Large intestine (tissue), 3 donors: ENCODE results near the gene LOXHD1. TPM values are rescaled to one million over a fixed set of nuclear protein-coding genes. Genes with fewer than 3 reads are reported as not detected.

Source experiments
- DNase-seq, 2 donors: peaks; one replicate each; pipeline versions ENCODE4 v3.0.0 to v3.0.0-alpha.2; 2013
- H3K27ac ChIP-seq: one replicate; pipeline ENCODE4 v1.5.1; 2013; ENCODE audit warnings: low read length
- H3K27me3 ChIP-seq: 2 replicates; pipeline ENCODE4 v1.6.1; 2013; ENCODE audit warnings: low read length; ENCODE audit not compliant: control insufficient read depth, insufficient read depth
- H3K36me3 ChIP-seq: 2 replicates; pipeline ENCODE4 v1.6.1; 2013; ENCODE audit warnings: low read length; ENCODE audit not compliant: control insufficient read depth, insufficient read depth
- H3K4me1 ChIP-seq: one replicate; pipeline ENCODE4 v1.6.1; 2013; ENCODE audit warnings: low read length; ENCODE audit not compliant: control insufficient read depth, insufficient read depth
- H3K4me3 ChIP-seq: one replicate; pipeline ENCODE4 v1.5.1; 2013; ENCODE audit warnings: low read length
- H3K9me3 ChIP-seq: one replicate; pipeline ENCODE4 v1.6.1; 2013; ENCODE audit warnings: mild to moderate bottlenecking, low read depth, low read length, moderate library complexity; ENCODE audit not compliant: control insufficient read depth
- WGBS: methylation state at CpG from one replicate; pipeline ENCODE4 v1.1.5; 2013; ENCODE audit warnings: low lambda C conversion rate; ENCODE audit not compliant: insufficient coverage; 5-methylcytosine and 5-hydroxymethylcytosine counted together
- polyA plus RNA-seq: library from polyadenylated mRNA; unstranded; fragments of 120-200 nt; gene quantifications from one replicate; pipeline ENCODE4 v1.2.1, GENCODE V29; 2013

LOXHD1 gene
- polyA plus RNA-seq, 1 donor, result 0.49 TPM

DNA sequence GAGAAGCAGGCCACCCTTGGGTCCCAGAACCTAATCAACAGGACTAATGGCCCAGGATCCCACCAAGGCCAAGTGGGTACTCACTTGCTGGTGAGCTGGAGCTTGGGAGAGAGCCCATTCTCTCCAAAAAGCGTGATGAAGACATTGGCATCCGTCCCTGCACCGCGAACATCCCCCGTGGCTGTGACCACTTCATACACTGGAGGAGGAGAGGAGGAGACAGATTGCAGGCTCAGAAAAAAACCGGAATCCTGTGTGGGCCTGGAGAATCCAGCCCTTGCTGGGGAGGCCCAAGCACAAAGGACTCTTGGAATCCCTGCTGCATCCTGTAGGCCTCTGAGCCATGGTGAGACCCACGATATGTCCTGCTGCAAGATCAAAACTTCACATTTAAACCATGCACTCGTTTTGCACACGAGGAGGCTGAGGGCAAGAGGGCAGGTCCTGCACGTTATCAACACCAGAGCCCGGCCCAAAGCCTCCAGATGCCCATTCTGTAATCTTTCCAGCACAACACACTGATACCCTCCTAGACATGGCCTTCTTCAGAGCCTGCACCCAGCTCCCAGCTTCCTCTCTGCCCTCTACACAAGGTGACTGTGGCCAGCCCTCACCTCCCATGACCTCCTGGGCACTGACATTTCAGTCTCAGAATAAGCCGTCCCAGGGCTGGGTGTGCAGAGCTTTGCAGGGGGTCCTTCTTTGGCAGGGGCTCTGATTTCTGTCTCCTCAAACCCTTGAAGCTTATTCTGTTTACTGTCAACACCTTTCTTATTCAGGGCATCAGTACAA is 7.8 kb downstream of the LOXHD1 start:
- H3K36me3 ChIP-seq, result no peaks in the 10 kb centered on the region
- DNase-seq, result no peak
- H3K27me3 ChIP-seq, result peaks cover 2% of the 10 kb centered on the region
- no peak overlapping the region for H3K27ac ChIP-seq
- H3K4me3 ChIP-seq, result no peak overlapping the region
- H3K4me1 ChIP-seq, result no peaks in the 10 kb centered on the region
- H3K9me3 ChIP-seq, result no peaks in the 10 kb centered on the region
- no CpG with 5 or more reads among the region's 12 CpGs for WGBS

DNA sequence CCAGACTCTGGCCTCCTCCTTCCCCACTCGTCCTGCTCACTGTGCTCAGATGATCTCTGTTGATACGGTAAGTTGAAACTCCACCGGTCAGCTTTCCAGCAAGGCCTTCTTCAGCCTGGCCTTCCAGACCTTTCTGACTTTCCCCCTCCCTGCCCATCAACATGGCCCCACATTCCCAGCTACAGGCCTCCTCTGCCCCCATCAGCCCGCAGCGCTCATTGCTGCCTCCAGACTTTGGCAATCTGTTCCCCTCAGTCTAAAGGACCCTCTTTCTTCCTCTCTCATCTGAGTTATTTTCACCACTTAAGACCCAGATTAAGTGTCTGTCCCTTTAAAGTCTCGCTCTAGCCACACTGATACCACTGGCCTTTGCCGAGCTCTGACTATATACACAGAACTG is 10.6 kb downstream of the LOXHD1 start:
- H3K27me3 ChIP-seq, result peaks cover 2% of the 10 kb centered on the region
- DNase-seq, result no peak
- H3K9me3 ChIP-seq, result no peaks in the 10 kb centered on the region
- no CpG with 5 or more reads among the region's 7 CpGs for WGBS
- H3K4me3 ChIP-seq, result no peak overlapping the region
- H3K4me1 ChIP-seq, result no peaks in the 10 kb centered on the region
- no peak overlapping the region for H3K27ac ChIP-seq
- no peaks in the 10 kb centered on the region for H3K36me3 ChIP-seq

DNA sequence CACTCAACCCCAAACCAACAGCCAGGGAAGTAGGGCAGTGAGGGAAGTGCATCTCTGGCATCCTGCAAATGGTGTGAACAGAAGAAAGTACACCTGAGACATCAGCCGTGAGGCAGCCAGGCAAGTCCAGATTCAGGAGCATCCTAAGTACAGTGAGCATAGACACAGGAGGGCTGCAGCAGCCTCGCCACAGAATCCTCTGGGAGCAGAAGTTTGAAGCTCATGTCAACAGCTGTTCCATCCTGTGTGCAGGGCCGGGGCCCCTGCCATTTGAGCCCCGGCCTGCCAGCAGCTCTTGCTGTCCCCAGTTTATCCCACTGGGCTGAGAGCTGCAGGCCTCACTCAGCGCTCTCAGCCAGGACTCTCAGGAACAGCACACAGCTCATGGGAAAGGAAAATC is 14.5 kb downstream of the LOXHD1 start:
- H3K36me3 ChIP-seq, result no peaks in the 10 kb centered on the region
- peaks cover 2% of the 10 kb centered on the region for H3K27me3 ChIP-seq
- no peak overlapping the region for H3K27ac ChIP-seq
- no peak for DNase-seq
- WGBS, result no CpG with 5 or more reads among the region's 5 CpGs
- H3K4me1 ChIP-seq, result no peaks in the 10 kb centered on the region
- no peak overlapping the region for H3K4me3 ChIP-seq
- H3K9me3 ChIP-seq, result no peaks in the 10 kb centered on the region

- peaks cover 2% of the 10 kb centered on the region for H3K27me3 ChIP-seq
- H3K27ac ChIP-seq, result no peak overlapping the region
- no peaks in the 10 kb centered on the region for H3K9me3 ChIP-seq
- H3K36me3 ChIP-seq, result no peaks in the 10 kb centered on the region
- WGBS, result no CpG with 5 or more reads among the region's 7 CpGs
- no peak for DNase-seq
- no peaks in the 10 kb centered on the region for H3K4me1 ChIP-seq
- no peak overlapping the region for H3K4me3 ChIP-seq
Measured at GRCh38 chr18:46641917-46642316, 15.1 kb downstream of the LOXHD1 start.

DNA sequence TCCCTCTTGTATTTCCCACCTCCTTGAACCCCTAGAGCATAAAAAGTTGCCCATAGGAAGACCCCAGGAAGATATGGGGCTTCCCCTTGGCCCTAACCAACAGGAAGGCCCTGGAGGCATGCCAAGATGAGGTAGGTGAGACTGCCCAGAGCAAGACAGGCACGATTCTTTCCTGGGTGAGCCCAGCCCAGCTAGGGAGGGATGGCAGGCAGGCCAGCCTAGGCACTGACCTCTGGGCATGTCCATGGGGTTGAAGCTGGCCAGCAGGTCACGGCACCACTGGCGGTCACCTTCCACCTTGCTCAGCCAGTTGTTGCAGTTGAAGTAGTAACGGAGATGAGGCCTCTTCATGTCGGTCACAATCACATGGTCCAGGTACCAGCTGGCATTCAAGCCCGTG is 17.6 kb downstream of the LOXHD1 start:
- H3K4me1 ChIP-seq, result no peaks in the 10 kb centered on the region
- H3K36me3 ChIP-seq, result no peaks in the 10 kb centered on the region
- no peak for DNase-seq
- no peak overlapping the region for H3K4me3 ChIP-seq
- H3K9me3 ChIP-seq, result no peaks in the 10 kb centered on the region
- no peaks in the 10 kb centered on the region for H3K27me3 ChIP-seq
- WGBS, result no CpG with 5 or more reads among the region's 6 CpGs
- no peak overlapping the region for H3K27ac ChIP-seq

DNA sequence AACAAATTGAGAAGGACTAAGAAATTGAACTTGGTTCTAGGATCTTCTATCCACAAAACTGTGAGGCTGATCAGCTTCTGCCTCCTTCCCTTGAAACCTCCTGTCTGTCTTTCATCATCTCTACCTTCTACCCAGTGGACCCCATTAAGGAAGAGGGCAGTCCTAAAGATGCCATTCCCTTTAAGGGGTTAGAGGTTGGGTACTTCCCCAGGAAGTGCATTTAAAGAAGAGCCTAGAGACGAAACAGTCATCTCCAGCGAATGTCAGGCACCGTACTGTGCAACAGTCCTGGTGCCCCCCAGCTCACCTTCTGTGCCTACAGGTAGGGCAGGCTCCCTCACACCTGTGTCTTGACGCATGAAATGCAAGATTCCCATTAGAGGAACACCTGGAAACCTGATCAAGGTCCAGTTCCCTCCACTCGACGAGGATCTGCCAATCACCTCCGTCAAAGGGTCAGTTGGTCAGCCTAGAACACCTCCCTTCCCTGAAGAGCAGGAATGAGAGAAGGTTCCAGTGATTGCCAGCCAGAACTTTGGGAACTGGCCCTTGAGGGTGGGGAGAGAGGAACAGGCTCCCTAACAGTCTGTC is 20.9 kb downstream of the LOXHD1 start:
- Histone ChIP-seq H3K4me3 (no peak overlapping the region), H3K36me3 (no peaks in the 10 kb centered on the region), H3K27me3 (no peaks in the 10 kb centered on the region), H3K27ac (no peak overlapping the region), H3K4me1 (no peaks in the 10 kb centered on the region), H3K9me3 (no peaks in the 10 kb centered on the region)
- DNase-seq, result no peak
- no CpG with 5 or more reads among the region's 7 CpGs for WGBS

GRCh38 chr18:46632401-46633071 is 24.5 kb downstream of the LOXHD1 start:
- Histone ChIP-seq H3K4me3 (no peak overlapping the region), H3K36me3 (no peaks in the 10 kb centered on the region), H3K4me1 (no peaks in the 10 kb centered on the region), H3K27me3 (no peaks in the 10 kb centered on the region), H3K9me3 (no peaks in the 10 kb centered on the region), H3K27ac (no peak overlapping the region)
- WGBS, result no CpG with 5 or more reads among the region's 8 CpGs
- DNase-seq, result no peak

DNA sequence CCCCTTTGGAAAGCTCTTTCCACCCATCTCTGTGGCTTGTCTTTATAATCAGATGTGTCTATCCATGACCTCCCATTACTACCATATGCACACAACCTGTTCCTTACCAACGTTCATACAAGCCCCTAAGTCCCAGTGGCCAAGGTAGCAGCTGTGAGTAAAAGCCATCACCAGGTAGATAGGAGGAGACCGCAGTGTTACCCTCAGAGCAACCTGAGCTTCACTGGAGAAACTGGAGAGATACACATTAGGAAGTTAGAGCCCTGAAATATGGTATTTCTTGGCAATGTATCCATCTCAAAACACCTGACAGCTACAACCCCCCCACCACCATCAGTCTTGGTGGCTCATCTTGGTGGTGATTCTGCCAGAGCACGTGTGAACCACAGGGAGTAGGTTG is 26.0 kb downstream of the LOXHD1 start:
- Histone ChIP-seq H3K4me1 (no peaks in the 10 kb centered on the region), H3K27ac (no peak overlapping the region), H3K27me3 (no peaks in the 10 kb centered on the region), H3K36me3 (no peaks in the 10 kb centered on the region), H3K9me3 (no peaks in the 10 kb centered on the region), H3K4me3 (no peak overlapping the region)
- WGBS, result no CpG with 5 or more reads among the region's 3 CpGs
- no peak for DNase-seq

DNA sequence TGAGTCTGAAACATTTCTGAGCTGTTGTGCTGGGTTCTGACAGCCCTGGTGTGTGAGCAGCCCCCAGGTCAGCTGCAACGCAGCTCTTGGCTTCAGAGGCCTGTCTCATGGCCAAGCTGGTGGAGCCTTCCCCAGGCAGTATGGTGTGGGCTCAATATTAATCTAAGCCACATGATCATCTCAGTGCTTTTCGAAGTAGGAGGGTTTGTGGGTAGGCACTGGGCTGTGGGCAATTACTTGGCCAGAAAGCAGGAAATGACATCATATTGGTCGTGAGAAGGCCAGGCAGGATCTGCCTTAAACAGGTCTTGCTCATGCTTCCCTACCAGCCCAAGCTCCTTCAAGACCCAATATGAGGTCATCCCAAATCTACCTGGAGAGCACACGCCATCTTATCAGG is 26.9 kb downstream of the LOXHD1 start:
- Histone ChIP-seq H3K9me3 (no peaks in the 10 kb centered on the region), H3K4me3 (no peak overlapping the region), H3K27ac (no peak overlapping the region), H3K4me1 (no peaks in the 10 kb centered on the region), H3K36me3 (no peaks in the 10 kb centered on the region), H3K27me3 (no peaks in the 10 kb centered on the region)
- DNase-seq, result no peak
- no CpG with 5 or more reads among the region's 4 CpGs for WGBS

- Histone ChIP-seq H3K9me3 (no peaks in the 10 kb centered on the region), H3K36me3 (no peaks in the 10 kb centered on the region), H3K27ac (no peak overlapping the region), H3K27me3 (no peaks in the 10 kb centered on the region), H3K4me3 (no peak overlapping the region), H3K4me1 (no peaks in the 10 kb centered on the region)
- WGBS, result no CpG with 5 or more reads among the region's 5 CpGs
- DNase-seq, result no peak
Measured at GRCh38 chr18:46629361-46629760, 27.7 kb downstream of the LOXHD1 start.
